ENCODE results near the gene TNFRSF19. TPM values are rescaled to one million over a fixed set of nuclear protein-coding genes. Genes with fewer than 3 reads are reported as not detected.
A peak's percentile ranks its signal among the peaks of the same experiment; 100 is the strongest.

The TNFRSF19 gene
- total and polyA plus RNA-seq, 2 of the 13 experiments (the other 11 are each of a cell fraction or from before 2014, with no cell fraction given): 75.3 to 77.7 TPM

DNA sequence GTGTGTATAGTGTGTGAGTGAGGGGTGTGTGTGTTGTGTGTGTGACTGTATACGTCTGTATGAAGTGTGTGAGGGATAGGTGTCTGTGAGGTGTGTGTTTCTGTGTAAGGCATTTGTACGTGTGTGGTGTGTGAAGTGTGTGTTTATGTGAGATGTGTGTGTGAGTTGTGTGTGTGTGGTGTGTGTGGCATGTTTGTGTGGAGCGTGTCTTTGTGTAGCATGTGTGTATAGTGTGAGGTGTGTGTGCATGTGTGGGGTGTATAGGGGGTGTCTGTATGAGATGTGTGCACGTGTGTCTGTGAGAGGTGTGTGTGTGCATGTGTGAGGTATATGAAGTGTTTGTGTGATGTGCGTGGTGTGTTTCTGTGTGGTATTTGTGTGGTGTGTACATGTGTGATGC is 13.2 kb upstream of the TNFRSF19 start:
- Histone ChIP-seq H3K36me3 (replicated peaks in 1 of 2; ENCODE audit: control insufficient read depth in 1 of 2, insufficient read depth in 2 of 2, low read length in 2 of 2) (no peaks in the 10 kb centered on the region), H4K20me1 (ENCODE audit: insufficient read depth, low read length) (no peaks in the 10 kb centered on the region), H3K27ac (ENCODE audit: extremely low read length, insufficient read depth, low read length) (no peak overlapping the region), H3K79me2 (ENCODE audit: insufficient read depth, low read length) (no peaks in the 10 kb centered on the region), H3K4me2 (ENCODE audit: low read depth, low read length) (no peak overlapping the region), H3K9ac (ENCODE audit: insufficient read depth, low read depth, low read length) (no peak overlapping the region), H3K9me3 (ENCODE audit: low read length) (no peaks in the 10 kb centered on the region), H3K27me3 (ENCODE audit: control insufficient read depth in 1 of 2, insufficient read depth in 2 of 2, low read length in 2 of 2) (no peaks in the 10 kb centered on the region), H3K4me3 (replicated peaks in 1 of 3; ENCODE audit: insufficient read depth in 1 of 3, low read depth in 2 of 3, low read length in 3 of 3) (no peak overlapping the region), H3K4me1 (ENCODE audit: insufficient read depth, low read length) (peaks cover 84% of the 10 kb centered on the region), H2AFZ (ENCODE audit: low read length) (no peak overlapping the region)
- CTCF ChIA-PET (ENCODE audit: low intra/inter-chr PET ratio, low total read pairs): no interaction called here
- no peak for ATAC-seq
- WGBS (ENCODE audit: low lambda C conversion rate): 95% methylated on average over 5 of the region's 5 CpGs
- FAIRE-seq: no peak
- POLR2A ChIA-PET: no interaction called here
- BruUV-seq (replicated peaks): no TSS peak
- in situ Hi-C loops (cut with HindIII; ENCODE audit: extremely low pct_ligation_motif_present, low pct_unique_long_range_greater_than_20kb): no loop called here
- no peak for DNase-seq (ENCODE audit: low spot score)
- intact Hi-C loops (cut with micrococcal nuclease; ENCODE audit: unreplicated experiment): no loop called here
- TF ChIP-seq MATR3 (CRISPR knock-in tag; IDR thresholded peaks at IDR 0.05) (no peak), BRCA1 (CRISPR knock-in tag; IDR thresholded peaks at IDR 0.05) (no peak), ZNF7 (CRISPR knock-in tag; IDR thresholded peaks at IDR 0.05) (no peak), FOSL2 (CRISPR knock-in tag; IDR thresholded peaks at IDR 0.05) (no peak), RAD51 (IDR thresholded peaks at IDR 0.05; ENCODE audit: borderline replicate concordance) (0 out of 2 replicates have a peak, but pooled peaks have one; percentile 3), TP53 (CRISPR knock-in tag; conservative IDR thresholded peaks at IDR 0.05) (no peak), IKZF1 (IDR thresholded peaks at IDR 0.05) (peak; percentile 89; the same call in 1 of the 2 replicates), ISL2 (CRISPR knock-in tag; IDR thresholded peaks at IDR 0.05) (no peak), ZNF17 (CRISPR knock-in tag; IDR thresholded peaks at IDR 0.05) (no peak), PHB2 (IDR thresholded peaks at IDR 0.05; ENCODE audit: partially characterized antibody) (peak; percentile 67), ZBTB21 (CRISPR knock-in tag; IDR thresholded peaks at IDR 0.05) (no peak), PLRG1 (conservative IDR thresholded peaks at IDR 0.05) (0 out of 2 replicates have a peak, but pooled peaks have one; percentile 11), NBN (conservative IDR thresholded peaks at IDR 0.05) (0 out of 2 replicates have a peak, but pooled peaks have one; percentile 80), ZNF484 (CRISPR knock-in tag; IDR thresholded peaks at IDR 0.05; ENCODE audit: borderline replicate concordance, low read depth) (no peak)
- TF ChIP-seq, protein P1, sequence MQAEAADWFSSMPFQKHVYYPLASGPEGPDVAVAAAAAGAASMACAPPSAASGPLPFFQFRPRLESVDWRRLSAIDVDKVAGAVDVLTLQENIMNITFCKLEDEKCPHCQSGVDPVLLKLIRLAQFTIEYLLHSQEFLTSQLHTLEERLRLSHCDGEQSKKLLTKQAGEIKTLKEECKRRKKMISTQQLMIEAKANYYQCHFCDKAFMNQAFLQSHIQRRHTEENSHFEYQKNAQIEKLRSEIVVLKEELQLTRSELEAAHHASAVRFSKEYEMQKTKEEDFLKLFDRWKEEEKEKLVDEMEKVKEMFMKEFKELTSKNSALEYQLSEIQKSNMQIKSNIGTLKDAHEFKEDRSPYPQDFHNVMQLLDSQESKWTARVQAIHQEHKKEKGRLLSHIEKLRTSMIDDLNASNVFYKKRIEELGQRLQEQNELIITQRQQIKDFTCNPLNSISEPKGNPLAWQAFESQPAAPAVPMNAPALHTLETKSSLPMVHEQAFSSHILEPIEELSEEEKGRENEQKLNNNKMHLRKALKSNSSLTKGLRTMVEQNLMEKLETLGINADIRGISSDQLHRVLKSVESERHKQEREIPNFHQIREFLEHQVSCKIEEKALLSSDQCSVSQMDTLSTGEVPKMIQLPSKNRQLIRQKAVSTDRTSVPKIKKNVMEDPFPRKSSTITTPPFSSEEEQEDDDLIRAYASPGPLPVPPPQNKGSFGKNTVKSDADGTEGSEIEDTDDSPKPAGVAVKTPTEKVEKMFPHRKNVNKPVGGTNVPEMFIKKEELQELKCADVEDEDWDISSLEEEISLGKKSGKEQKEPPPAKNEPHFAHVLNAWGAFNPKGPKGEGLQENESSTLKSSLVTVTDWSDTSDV (CRISPR knock-in tag; IDR thresholded peaks at IDR 0.05): no peak
- TF ChIP-seq, protein P2, sequence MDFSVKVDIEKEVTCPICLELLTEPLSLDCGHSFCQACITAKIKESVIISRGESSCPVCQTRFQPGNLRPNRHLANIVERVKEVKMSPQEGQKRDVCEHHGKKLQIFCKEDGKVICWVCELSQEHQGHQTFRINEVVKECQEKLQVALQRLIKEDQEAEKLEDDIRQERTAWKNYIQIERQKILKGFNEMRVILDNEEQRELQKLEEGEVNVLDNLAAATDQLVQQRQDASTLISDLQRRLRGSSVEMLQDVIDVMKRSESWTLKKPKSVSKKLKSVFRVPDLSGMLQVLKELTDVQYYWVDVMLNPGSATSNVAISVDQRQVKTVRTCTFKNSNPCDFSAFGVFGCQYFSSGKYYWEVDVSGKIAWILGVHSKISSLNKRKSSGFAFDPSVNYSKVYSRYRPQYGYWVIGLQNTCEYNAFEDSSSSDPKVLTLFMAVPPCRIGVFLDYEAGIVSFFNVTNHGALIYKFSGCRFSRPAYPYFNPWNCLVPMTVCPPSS (IDR thresholded peaks at IDR 0.05): peak; percentile 88; the same call in 1 of the 2 replicates
- TF ChIP-seq, protein P3, sequence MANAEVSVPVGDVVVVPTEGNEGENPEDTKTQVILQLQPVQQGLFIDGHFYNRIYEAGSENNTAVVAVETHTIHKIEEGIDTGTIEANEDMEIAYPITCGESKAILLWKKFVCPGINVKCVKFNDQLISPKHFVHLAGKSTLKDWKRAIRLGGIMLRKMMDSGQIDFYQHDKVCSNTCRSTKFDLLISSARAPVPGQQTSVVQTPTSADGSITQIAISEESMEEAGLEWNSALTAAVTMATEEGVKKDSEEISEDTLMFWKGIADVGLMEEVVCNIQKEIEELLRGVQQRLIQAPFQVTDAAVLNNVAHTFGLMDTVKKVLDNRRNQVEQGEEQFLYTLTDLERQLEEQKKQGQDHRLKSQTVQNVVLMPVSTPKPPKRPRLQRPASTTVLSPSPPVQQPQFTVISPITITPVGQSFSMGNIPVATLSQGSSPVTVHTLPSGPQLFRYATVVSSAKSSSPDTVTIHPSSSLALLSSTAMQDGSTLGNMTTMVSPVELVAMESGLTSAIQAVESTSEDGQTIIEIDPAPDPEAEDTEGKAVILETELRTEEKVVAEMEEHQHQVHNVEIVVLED (CRISPR knock-in tag; IDR thresholded peaks at IDR 0.05; ENCODE audit: borderline replicate concordance): no peak
